ENCODE measurements around the gene MEIOSIN.

DNA sequence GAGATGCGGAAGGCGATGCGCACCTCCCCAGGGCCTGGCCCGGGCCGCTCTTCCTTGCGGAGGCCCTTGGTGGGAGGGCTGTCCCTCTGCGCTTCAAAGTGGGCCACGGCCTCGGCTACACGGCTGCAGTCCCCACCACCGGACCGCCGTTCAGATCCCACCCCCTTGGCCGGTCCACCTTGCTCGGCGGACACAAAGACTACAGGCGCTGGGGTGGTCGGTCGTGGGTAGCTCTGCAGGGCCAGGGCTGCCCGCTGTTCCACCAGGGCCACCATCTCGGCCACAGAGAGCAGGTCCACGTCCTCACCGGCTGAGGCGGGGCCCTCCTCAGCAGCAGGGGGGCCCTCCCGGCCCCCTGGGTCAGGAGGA is 20.6 kb upstream of the MEIOSIN start:
- TF ChIP-seq ZNF609 (CRISPR knock-in tag; IDR thresholded peaks at IDR 0.05; ENCODE audit: borderline replicate concordance) = no peak
- TF ChIP-seq, protein P1, sequence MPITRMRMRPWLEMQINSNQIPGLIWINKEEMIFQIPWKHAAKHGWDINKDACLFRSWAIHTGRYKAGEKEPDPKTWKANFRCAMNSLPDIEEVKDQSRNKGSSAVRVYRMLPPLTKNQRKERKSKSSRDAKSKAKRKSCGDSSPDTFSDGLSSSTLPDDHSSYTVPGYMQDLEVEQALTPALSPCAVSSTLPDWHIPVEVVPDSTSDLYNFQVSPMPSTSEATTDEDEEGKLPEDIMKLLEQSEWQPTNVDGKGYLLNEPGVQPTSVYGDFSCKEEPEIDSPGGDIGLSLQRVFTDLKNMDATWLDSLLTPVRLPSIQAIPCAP (CRISPR knock-in tag; IDR thresholded peaks at IDR 0.05; ENCODE audit: borderline replicate concordance) = no peak
- TF ChIP-seq, protein P2, sequence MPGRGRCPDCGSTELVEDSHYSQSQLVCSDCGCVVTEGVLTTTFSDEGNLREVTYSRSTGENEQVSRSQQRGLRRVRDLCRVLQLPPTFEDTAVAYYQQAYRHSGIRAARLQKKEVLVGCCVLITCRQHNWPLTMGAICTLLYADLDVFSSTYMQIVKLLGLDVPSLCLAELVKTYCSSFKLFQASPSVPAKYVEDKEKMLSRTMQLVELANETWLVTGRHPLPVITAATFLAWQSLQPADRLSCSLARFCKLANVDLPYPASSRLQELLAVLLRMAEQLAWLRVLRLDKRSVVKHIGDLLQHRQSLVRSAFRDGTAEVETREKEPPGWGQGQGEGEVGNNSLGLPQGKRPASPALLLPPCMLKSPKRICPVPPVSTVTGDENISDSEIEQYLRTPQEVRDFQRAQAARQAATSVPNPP (IDR thresholded peaks at IDR 0.05; ENCODE audit: borderline replicate concordance, insufficient read depth, insufficient read length) = no peak
- TF ChIP-seq ZNF232 (CRISPR knock-in tag; IDR thresholded peaks at IDR 0.05) = no peak
- TF ChIP-seq, protein P3, sequence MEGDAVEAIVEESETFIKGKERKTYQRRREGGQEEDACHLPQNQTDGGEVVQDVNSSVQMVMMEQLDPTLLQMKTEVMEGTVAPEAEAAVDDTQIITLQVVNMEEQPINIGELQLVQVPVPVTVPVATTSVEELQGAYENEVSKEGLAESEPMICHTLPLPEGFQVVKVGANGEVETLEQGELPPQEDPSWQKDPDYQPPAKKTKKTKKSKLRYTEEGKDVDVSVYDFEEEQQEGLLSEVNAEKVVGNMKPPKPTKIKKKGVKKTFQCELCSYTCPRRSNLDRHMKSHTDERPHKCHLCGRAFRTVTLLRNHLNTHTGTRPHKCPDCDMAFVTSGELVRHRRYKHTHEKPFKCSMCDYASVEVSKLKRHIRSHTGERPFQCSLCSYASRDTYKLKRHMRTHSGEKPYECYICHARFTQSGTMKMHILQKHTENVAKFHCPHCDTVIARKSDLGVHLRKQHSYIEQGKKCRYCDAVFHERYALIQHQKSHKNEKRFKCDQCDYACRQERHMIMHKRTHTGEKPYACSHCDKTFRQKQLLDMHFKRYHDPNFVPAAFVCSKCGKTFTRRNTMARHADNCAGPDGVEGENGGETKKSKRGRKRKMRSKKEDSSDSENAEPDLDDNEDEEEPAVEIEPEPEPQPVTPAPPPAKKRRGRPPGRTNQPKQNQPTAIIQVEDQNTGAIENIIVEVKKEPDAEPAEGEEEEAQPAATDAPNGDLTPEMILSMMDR (IDR thresholded peaks at IDR 0.05 in 2 of 3, conservative IDR thresholded peaks at IDR 0.05 in 1 of 3; ENCODE audit: insufficient read depth in 2 of 3, low read depth in 1 of 3, low read length in 3 of 3) = no peak
